GM06990 (cell line): ENCODE measurements around the gene NMT2.

ENCODE experiments used
- DNase-seq: peaks from one replicate; pipeline ENCODE4 v3.0.0-alpha.2; 2011; ENCODE audit not compliant: insufficient read length; ENCODE audit errors: extremely low read depth
- H3K27me3 ChIP-seq: replicated peaks from 2 replicates; pipeline ENCODE4 v1.6.0; 2011; ENCODE audit warnings: low read length; ENCODE audit not compliant: control insufficient read depth, insufficient read depth
- H3K36me3 ChIP-seq: 2 replicates; pipeline ENCODE4 v1.5.1; 2011; ENCODE audit warnings: low read length; ENCODE audit not compliant: control insufficient read depth, insufficient read depth
- H3K4me3 ChIP-seq: replicated peaks from 2 replicates; pipeline ENCODE4 v1.5.1; 2011; ENCODE audit warnings: low read depth, mild to moderate bottlenecking, control low read depth, low read length
- CTCF ChIP-seq: IDR thresholded peaks from 2 replicates; pipeline ENCODE4 v1.5.1; 2011; ENCODE audit warnings: low read length, control low read depth, mild to moderate bottlenecking, inconsistent platforms; ENCODE audit not compliant: insufficient read depth, poor library complexity, severe bottlenecking

NMT2 gene

GRCh38 chr10:15092855-15093408 is 75.6 kb downstream of the NMT2 start:
- Histone ChIP-seq H3K27me3 (no peaks in the 10 kb centered on the region; the same call in 1 of the 2 replicates), H3K36me3 (no peaks in the 10 kb centered on the region), H3K4me3 (no peak overlapping the region)
- DNase-seq: no peak
- no peak for TF ChIP-seq CTCF

- no peak overlapping the region for H3K4me3 ChIP-seq
- H3K27me3 ChIP-seq: no peaks in the 10 kb centered on the region; the same call in 1 of the 2 replicates
- no peak for TF ChIP-seq CTCF
- no peaks in the 10 kb centered on the region for H3K36me3 ChIP-seq
- DNase-seq: no peak
These were observed 77.1 kb downstream of the NMT2 start for GRCh38 chr10:15091418-15091817.

- peak within 1 kb of the TSS; percentile 62 for H3K4me3 ChIP-seq
- no peaks in the 10 kb centered on the region; the same call in 1 of the 2 replicates for H3K27me3 ChIP-seq
- TF ChIP-seq CTCF: no peak
- DNase-seq: peak; percentile 87
- no peaks in the 10 kb centered on the region for H3K36me3 ChIP-seq
These were observed 79.8 kb downstream of the NMT2 start, which contains the start of gene ACBD7 for GRCh38 chr10:15088428-15089261. Gene ACBD7, minus strand, starts transcription at chr10:15088776. Its CDS starts 48 bp downstream, at chr10:15088728.

- no peaks in the 10 kb centered on the region for H3K36me3 ChIP-seq
- no peak for DNase-seq
- no peak for TF ChIP-seq CTCF
- no peaks in the 10 kb centered on the region for H3K27me3 ChIP-seq
- H3K4me3 ChIP-seq: no peak overlapping the region
These were observed 84.0 kb downstream of the NMT2 start for GRCh38 chr10:15084502-15084922.

GRCh38 chr10:15083674-15084501 is 84.6 kb downstream of the NMT2 start:
- no peak for TF ChIP-seq CTCF
- Histone ChIP-seq H3K36me3 (no peaks in the 10 kb centered on the region), H3K27me3 (no peaks in the 10 kb centered on the region), H3K4me3 (no peak overlapping the region)
- DNase-seq: no peak
